Type B pancreatic cell (in vitro differentiated cells): Measurements from ENCODE around the gene HMX2. TPM values are rescaled to one million over a fixed set of nuclear protein-coding genes. Genes with fewer than 3 reads are reported as not detected.

ENCODE experiments used
- DNase-seq: peaks from one replicate; pipeline ENCODE4 v3.0.0; 2021; ENCODE audit warnings: mixed read lengths; ENCODE audit not compliant: unreplicated experiment; ENCODE audit errors: extremely low spot score
- H3K27ac Mint-ChIP-seq: 2 replicates; pipeline ENCODE4 v1.8.0; 2021; ENCODE audit warnings: mild to moderate bottlenecking, mixed read lengths
- H3K27me3 Mint-ChIP-seq: 2 replicates; pipeline ENCODE4 v1.8.0; 2021; ENCODE audit warnings: mixed read lengths
- H3K36me3 Mint-ChIP-seq: 2 replicates; pipeline ENCODE4 v1.8.0; 2021; ENCODE audit warnings: mixed read lengths
- H3K4me1 Mint-ChIP-seq: one replicate; pipeline ENCODE4 v1.8.0; 2021; ENCODE audit warnings: mixed read lengths; ENCODE audit not compliant: unreplicated experiment
- H3K4me3 Mint-ChIP-seq: 2 replicates; pipeline ENCODE4 v1.8.0; 2021; ENCODE audit warnings: mild to moderate bottlenecking, mixed read lengths
- H3K9me3 Mint-ChIP-seq: 2 replicates; pipeline ENCODE4 v1.8.0; 2021; ENCODE audit warnings: mixed read lengths
- total RNA-seq: library from RNA; stranded (reverse); gene quantifications from 2 replicates; pipeline ENCODE4 v1.2.1, GENCODE V29; 2021; ENCODE audit warnings: low replicate concordance
- TF ChIP-seq, protein P1 (sequence below): fragments of 200-600 bp; sonication (generic); conservative IDR thresholded peaks from 2 replicates; pipeline ENCODE4 v1.5.0; 2021; ENCODE audit warnings: antibody characterized with exemption, mild to moderate bottlenecking

The HMX2 gene
- total RNA-seq, 1 donor from 2014 or later: 0.19 TPM

DNA sequence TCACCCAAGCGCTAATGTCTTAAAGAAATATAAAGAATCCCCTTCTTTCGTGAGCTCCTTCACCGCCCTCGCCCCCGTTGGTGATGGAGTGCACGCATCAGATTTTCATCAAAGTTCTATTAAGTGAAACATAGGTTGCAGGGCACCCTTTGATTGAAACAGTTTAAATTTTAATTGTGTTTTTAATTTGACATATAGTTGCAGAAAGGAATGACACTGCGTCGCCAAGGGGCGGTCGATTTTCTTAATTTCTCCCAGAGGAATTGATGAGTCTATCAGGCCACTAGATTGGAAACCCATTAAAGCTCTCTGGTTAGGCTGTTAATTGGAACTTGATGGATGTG, 4.1 kb upstream of the HMX2 start:
- Mint-ChIP-seq H3K27ac (no peak overlapping the region), H3K4me1 (peaks cover 22% of the 10 kb centered on the region), H3K4me3 (no peak overlapping the region), H3K27me3 (peaks cover 92% of the 10 kb centered on the region), H3K9me3 (no peaks in the 10 kb centered on the region), H3K36me3 (no peaks in the 10 kb centered on the region)
- TF ChIP-seq, protein P1, sequence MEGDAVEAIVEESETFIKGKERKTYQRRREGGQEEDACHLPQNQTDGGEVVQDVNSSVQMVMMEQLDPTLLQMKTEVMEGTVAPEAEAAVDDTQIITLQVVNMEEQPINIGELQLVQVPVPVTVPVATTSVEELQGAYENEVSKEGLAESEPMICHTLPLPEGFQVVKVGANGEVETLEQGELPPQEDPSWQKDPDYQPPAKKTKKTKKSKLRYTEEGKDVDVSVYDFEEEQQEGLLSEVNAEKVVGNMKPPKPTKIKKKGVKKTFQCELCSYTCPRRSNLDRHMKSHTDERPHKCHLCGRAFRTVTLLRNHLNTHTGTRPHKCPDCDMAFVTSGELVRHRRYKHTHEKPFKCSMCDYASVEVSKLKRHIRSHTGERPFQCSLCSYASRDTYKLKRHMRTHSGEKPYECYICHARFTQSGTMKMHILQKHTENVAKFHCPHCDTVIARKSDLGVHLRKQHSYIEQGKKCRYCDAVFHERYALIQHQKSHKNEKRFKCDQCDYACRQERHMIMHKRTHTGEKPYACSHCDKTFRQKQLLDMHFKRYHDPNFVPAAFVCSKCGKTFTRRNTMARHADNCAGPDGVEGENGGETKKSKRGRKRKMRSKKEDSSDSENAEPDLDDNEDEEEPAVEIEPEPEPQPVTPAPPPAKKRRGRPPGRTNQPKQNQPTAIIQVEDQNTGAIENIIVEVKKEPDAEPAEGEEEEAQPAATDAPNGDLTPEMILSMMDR: no peak
- no peak for DNase-seq

DNA sequence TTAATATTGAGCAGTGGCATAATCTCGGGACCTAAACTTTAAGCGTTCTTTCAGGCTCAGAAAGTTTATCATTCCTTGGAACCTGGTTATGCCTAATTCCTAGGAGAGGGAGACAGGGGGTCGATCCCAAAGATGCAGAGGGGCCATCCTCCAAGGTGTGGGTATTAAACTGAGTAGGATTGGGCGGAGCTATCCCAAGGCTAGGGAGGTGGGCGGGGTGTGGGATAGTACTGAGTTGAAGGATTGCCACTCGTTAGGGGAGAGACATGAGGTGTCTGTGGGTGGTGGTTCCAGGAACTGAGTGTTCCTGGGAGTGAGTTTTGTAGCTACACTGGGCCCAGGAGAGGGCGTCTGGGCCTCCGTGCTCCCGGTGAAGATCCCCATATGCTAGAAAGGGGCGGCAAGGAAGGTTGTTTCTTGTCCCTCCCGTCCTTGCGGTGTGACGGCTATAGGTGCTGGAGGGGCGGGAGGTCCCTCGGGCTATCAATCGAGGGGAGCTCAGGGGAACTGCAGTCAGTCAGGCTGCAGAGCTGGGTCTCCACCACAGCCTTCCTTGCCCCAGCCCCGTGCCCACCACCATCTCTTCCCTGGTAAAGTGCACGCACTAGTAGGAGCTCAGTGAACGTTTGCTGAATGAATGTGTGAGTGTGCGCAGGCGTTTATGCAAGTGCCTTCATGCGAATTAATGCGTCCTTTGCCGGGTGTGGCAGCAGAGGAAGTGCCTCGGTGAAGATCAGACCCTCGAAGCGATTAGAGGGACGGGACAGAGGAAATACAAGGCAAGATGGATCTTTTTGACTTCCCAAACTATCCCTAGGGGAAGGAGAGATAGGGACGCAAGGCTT, 3.0 kb upstream of the HMX2 start:
- H3K9me3 Mint-ChIP-seq: no peaks in the 10 kb centered on the region
- DNase-seq: no peak
- H3K27ac Mint-ChIP-seq: peak overlapping the region; percentile 8
- H3K36me3 Mint-ChIP-seq: peaks cover 3% of the 10 kb centered on the region
- peaks cover 90% of the 10 kb centered on the region for H3K27me3 Mint-ChIP-seq
- H3K4me1 Mint-ChIP-seq: peaks cover 18% of the 10 kb centered on the region
- peak overlapping the region; percentile 60 for H3K4me3 Mint-ChIP-seq
- TF ChIP-seq, protein P1: peak; percentile 20

DNA sequence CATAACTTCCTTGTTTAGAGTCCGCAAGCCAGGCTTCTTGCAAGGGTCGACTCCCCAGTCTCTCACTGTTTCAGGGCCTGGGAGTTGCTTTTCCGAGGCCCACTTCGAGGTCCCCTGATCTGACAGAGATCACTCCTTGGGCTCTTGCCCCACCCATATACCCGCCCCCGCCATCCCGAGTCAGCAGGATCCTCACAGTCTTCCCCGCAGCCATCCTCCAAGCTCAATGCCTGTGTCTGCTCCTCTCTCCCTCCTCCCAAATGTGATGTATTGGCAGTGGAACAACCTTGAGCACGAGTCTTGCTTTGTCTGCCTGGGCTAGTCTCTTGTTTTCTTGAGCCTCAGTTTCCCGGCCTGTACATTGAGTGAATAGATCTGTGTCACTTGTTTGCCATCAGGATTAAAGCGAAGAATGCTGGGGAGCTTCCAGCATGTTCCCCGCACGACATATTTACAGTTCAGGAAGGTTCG, 2.4 kb upstream of the HMX2 start:
- H3K27me3 Mint-ChIP-seq: peaks cover 90% of the 10 kb centered on the region
- H3K4me1 Mint-ChIP-seq: peaks cover 18% of the 10 kb centered on the region
- H3K4me3 Mint-ChIP-seq: peak overlapping the region; percentile 6
- H3K27ac Mint-ChIP-seq: peak overlapping the region; percentile 3
- H3K36me3 Mint-ChIP-seq: peaks cover 3% of the 10 kb centered on the region
- TF ChIP-seq, protein P1: no peak
- DNase-seq: no peak
- H3K9me3 Mint-ChIP-seq: no peaks in the 10 kb centered on the region

DNA sequence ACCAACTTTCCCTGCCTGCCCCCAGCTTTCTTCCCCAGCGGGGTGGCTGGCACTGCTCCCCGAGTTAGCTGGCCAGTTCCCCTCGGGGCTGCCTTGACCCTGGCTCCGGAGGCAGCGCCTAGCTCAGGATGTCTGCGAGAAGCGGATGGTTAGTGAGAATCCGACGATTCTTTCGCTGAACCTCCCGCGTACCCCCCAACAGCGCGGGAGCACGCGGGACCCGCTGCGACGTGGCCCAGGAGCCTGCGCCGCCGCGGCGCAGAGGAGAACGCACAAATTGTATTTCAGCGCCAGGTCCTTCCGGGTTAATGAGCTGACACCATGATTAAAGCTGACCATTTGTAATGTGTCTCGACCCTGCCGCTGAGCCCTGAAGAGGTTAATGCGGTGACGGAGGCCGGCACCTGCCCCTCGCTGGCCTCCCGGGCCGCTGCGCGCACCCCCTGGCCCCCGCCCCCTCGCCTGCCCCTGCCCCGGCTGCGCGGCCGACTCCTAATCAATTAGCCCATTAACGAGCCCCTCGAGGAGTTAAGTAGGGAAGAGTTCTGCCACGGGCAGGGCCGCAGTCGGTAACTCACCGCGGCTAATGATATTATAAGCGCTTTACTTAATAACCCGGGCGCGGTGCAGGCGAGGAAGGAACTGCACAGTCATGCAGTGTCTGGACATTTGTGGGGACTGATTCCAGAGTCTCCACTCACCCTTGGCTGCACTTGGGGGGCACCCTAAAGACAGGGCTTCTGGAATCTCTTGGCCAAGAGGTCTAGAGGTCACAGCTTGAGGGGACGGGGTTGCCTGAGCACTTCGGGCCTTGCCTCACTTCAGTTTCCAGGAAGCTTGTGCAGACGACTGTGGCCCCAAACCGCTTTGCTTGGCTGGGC, 1.7 kb upstream of the HMX2 start:
- Mint-ChIP-seq H3K27me3 (peaks cover 90% of the 10 kb centered on the region), H3K27ac (no peak overlapping the region), H3K9me3 (no peaks in the 10 kb centered on the region), H3K4me1 (peaks cover 16% of the 10 kb centered on the region), H3K36me3 (peaks cover 3% of the 10 kb centered on the region), H3K4me3 (peak overlapping the region; percentile 26)
- TF ChIP-seq, protein P1: no peak
- no peak for DNase-seq

DNA sequence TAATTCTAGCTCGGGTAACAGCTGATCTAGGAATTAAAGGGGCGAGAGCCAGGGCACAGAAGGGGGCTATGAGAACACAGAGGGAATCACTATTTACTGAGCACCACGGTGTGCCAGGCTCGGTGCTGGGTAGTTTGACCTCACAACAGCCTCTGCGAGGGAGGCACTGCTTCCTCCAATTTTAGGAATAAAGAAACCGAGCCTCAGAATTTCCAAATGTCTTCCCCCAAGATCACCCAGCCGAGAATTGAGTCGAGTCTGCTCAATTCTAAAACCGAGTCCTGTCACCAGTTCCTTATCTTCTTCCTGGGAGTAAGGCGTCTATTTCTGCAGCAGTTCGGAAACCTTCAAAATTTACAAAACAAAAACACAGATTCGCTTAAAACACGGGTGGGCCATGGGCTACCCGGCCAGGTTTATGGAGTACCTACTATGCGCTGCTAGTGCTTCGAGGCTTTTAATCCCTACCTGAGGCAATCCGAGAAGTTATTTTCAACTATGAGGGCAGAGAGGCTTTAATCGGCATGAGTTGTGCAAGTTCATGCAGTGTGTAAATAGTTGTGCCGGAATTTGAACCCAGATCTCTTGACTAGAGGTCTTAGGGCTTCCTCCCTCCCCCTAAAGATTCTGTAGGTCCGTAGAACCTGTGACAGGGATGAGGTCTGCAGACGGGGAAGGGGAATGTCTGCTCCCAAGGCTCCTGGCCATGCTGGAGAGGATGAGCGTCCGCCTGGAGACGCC, 872 bp upstream of the HMX2 start:
- Mint-ChIP-seq H3K4me1 (peaks cover 16% of the 10 kb centered on the region), H3K36me3 (peaks cover 3% of the 10 kb centered on the region)

More for the DNA sequence above, 872 bp upstream of the HMX2 start:
- Mint-ChIP-seq H3K27ac (peak overlapping the region; percentile 21), H3K27me3 (peaks cover 90% of the 10 kb centered on the region), H3K4me3 (peak overlapping the region; percentile 26), H3K9me3 (no peaks in the 10 kb centered on the region)
- TF ChIP-seq, protein P1: no peak
- DNase-seq: no peak
